Central memory CD4-positive, alpha-beta T cell (primary cell): ENCODE data around the gene TMED1.
"Not testable (repeated sequence)": the region's sequence is repeated elsewhere in the genome, so short reads cannot be mapped to it uniquely, and the experiment has no call there.

Experiments
- DNase-seq: peaks from one replicate; pipeline ENCODE4 v3.0.0; 2022

The TMED1 gene

DNA sequence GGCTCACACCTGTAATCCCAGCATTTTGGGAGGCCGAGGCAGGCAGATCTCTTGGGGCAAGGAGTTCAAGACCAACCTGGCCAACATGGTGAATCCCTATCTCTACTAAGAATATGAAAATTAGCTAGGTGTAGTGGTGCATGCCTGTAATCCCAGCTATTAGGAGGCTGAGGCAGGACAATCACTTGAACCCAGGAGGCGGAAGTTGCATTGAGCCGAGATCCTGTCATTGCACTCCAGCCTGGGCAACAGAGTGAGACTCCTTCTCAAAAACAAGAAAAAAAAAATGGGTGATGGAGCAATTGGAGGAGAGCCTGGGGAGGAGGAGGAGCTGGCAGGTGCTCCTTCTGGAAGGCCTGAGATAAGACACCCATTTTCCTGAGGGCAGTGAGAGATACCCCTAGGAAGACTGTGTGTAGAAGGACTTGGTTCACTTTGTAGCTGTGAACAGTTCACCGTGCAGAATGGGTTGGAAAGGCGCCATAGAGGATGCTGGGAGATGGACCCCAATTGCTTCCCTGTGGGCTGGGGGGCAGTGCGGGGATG lies 26.6 kb upstream of the TMED1 start:
- no peak for DNase-seq

DNA sequence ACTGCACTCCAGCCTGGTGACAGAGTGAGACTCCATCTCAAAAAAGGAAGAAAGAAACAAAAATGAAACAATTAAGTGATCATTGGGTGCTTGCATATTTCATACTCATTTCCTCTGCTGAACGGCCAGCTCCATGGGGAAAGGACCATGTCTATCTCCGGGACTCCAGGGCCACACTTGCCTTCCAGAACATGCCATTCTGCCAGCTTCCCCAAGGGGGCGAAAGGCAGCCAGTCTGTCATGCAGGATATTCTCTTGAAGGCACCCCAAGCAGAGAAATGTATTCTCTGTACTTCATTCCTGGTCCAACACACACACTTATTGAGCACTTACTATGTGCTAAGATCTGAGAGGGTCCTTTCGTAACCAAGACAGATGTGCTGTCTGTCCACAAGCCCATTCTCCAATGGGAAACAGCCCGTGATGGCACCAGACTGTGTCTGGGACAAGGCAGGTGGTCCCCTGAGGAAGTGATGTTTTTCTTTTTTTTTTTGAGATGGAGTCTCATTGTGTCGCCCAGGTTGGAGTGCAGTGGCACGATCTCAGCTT lies 25.2 kb upstream of the TMED1 start:
- no peak for DNase-seq

DNA sequence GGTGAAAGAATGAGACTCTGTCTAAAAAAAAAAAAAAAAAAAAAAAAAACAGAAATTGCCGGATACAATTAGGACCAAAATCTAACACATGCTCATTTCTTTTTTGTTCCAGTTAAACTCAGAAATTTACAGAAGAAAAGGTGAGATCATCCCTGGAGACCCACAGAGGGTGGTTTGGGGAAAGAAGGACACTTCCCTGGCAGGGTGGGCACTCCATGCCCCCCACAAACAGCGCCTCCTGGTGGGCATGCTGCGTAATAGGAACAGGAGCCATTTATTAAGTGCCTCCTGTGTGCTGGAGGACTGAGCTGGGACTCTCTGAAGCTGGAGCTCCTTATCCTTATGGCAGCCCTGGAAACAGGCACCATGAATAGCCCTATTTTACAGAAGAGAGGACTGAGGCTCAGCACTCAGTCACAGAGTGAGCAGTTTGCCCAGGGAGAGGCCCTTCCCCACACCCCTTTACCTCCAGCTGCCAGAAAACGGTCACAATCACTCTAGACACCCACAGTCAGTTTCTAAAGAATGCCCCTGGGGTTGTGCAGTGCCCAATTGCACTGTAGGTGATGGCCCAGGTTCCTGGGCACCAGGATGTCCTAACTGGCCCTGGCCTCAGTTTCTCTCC lies 22.3 kb upstream of the TMED1 start:
- DNase-seq, result no peak

- DNase-seq, result not testable (repeated sequence)
Measured at GRCh38 chr19:10856899-10857298, 20.9 kb upstream of the TMED1 start.

DNA sequence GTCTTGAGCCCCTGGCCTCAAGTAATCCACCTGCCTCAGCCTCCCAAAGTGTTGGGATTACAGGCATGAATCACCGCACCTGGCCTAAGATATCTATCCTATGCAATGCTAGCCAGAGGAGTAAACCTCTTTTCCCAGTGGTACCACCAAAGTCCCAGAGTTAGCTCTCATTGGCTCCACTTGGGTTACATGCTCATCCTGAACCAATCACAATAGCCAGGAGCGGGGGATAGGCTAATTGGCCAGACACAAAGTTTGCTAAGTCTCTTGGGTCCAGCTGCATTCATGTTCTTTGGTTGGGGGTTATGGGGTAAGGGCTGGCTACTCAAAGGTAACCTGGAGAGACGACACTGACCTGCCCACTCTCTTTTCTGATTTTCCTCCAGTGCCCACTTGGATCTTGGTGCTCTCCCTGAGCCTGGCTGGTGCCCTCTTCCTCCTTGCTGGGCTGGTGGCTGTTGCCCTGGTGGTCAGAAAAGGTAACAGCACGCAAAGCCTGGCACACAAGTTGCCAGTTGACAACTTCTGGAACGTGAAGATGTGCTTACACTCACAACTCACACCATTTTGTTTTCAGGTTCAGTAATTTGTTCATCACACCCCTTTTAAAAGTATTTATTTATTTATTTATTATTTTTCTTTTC lies 20.0 kb upstream of the TMED1 start:
- DNase-seq, result no peak

GRCh38 chr19:10854350-10855089 lies 18.5 kb upstream of the TMED1 start:
- no peak for DNase-seq

GRCh38 chr19:10852941-10853340 lies 16.9 kb upstream of the TMED1 start:
- no peak for DNase-seq

GRCh38 chr19:10852098-10852800 lies 16.2 kb upstream of the TMED1 start:
- DNase-seq, result no peak

- no peak for DNase-seq
Measured at GRCh38 chr19:10850631-10851030, 14.6 kb upstream of the TMED1 start.

GRCh38 chr19:10848230-10848856 lies 12.3 kb upstream of the TMED1 start, which contains the start of gene C19orf38:
Gene C19orf38 (plus strand): TSS chr19:10848415. CDS start chr19:10848509, 94 bp downstream.
- DNase-seq, result no peak

DNA sequence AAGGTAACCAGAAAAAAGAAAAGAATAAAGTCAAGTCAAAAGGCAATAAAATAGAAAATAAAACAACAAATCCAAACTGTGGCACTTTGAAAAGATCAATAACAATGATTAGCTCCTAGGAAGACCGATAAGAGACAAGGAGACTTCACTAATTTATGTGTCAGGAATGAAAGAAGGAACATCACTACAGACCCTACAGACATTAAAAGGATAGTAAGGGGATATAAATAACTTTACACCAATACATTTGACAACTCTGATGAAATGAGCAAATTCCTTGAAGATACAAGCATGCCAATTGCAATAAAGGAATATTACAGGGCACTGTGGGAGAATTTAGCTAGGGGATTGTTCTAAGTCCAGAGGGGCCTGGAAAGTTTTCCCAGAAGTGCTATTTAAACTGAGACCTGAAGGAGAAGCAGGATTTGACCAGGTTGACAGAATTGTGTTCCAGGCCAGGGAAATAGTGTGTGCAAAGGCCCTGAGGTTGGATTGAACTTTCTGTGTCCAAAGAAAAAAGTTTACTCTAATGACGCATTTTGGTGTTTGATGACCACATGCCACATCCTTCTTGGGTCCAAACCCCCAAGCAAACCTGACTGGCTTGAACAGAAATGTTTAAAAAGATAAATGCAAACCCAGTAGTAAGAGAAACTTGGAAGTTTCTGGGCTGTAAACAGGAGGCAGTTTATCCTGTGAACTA lies 10.6 kb upstream of the TMED1 start:
- DNase-seq, result no peak

GRCh38 chr19:10842788-10843187 lies 6.8 kb upstream of the TMED1 start:
- no peak for DNase-seq

- DNase-seq, result no peak
Measured at GRCh38 chr19:10839114-10840050, 3.4 kb upstream of the TMED1 start.

DNA sequence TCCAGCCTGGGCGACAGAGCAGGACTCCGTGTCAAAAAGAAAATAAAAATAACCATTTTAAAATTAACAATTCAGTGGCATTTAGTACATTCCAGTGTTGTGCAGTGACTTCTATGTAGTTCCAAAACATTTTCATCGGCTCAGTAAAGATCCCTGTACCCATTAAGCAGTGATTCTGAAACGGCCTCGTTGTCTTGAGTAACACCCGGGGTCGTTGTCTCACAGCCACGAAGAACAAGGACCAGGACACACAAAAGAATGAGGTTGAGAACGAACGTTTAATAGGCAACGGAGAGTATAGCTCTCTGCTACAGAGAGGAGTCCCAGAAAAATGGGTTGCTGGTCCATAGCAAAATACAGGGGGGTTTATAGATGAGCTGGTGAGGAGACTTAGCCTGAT lies 2.4 kb upstream of the TMED1 start:
- DNase-seq, result no peak

- not testable (repeated sequence) for DNase-seq
Measured at GRCh38 chr19:10837649-10838048, 1.6 kb upstream of the TMED1 start.

DNA sequence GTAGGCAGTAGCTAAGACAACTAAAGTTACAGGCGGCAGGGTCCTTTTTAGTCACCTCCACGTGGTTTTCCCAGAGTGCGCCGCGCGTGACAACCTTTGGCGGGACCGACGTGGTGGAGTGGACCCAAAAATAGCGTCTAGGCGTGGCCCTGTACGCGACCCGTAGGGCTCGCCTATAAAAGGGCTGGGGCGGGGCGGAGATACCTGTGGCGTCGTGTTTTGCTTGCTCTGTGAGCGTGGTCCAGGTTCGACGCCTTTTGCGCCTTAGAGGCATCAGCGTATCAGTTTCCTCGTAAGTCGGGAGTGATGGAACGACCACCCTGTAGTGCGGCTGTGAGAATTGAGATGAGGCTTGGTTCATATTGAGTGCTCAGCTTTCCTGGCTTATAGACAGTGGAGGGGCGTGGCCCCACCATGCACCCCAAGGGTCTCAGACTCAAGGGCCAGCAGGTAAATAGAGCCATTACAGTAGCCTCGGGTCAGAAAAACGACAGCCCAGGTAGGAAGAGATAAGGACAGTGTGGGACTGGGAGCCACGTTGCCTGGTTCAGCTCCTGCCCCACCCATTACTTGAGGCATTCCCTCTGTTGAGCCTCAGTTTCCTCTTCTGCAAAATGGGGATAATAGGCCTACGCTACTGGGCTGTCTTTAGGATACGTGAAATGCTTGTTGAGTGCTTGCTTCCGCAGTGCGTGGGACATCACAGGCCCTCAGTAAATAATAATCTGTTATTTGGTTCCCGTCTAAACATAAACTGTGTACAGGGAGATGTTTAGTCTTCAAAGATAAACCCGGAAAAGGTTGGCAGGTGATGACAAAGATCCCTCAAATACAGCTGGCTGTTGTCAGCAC lies 693 bp upstream of the TMED1 start:
- no peak for DNase-seq

DNA sequence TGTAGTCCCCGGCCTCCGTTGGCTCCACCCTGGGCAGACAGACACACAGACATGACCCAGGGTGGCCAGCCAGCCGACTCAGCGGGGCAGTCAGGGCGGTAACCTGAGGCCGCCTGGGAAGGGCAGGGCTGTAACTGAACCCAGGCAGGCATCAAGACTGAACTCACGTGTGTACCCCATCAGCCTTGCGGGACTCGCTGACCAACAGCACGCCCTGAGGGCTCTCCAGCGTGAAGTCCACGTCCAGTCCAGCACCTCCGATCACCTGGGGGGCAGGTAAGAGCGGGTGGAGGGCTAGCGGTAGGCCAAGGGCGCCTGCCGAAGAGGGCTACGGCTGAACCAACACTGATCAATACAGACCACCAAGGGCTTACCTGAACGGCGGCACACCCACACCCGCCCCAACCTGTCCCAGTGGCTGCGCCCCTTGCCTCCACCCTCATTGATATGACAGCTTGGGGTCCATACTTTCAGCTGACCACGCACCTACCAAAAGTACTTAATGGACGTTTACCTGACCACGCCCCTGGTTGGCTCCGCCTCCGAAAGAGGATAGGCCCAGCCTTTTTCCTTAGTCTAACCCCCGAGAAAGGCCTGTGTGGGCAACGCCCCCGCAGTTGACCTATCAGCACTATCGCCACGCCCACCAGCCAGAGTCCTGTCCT lies 791 bp downstream of the TMED1 start:
- no peak for DNase-seq

- no peak for DNase-seq
Measured at GRCh38 chr19:10832939-10833296, 3.1 kb downstream of the TMED1 start.
